ENCODE data around the gene SLC25A22.

GRCh38 chr11:764322-765024, 33.6 kb downstream of the SLC25A22 start:
- TF ChIP-seq CTCF (IDR thresholded peaks at IDR 0.05 in 2 of 3, conservative IDR thresholded peaks at IDR 0.05 in 1 of 3; ENCODE audit: control insufficient read depth in 2 of 3, extremely low read depth in 1 of 3, insufficient read depth in 1 of 3, low read depth in 3 of 3, low read length in 3 of 3) (no peak), EZH2 (IDR thresholded peaks at IDR 0.05; ENCODE audit: borderline replicate concordance, control insufficient read depth, low read depth, low read length) (no peak), REST (IDR thresholded peaks at IDR 0.05; ENCODE audit: low read depth, low read length) (no peak), POLR2AphosphoS5 (IDR thresholded peaks at IDR 0.05; ENCODE audit: low read length) (no peak)
